K562 (cell line): ENCODE measurements around the gene KIF1A. TPM values are rescaled to one million over a fixed set of nuclear protein-coding genes. Genes with fewer than 3 reads are reported as not detected.

Experiments
- ATAC-seq: fragments of 200-7000 bp; cut with Tn5 transposase; 3 replicates; pipeline ENCODE4 v1.9.1; 2020; ENCODE audit warnings: moderate library complexity
- BruUV-seq: library from RNA; stranded (reverse); fragments of 400-500 nt; replicated peaks from 2 replicates; lab custom pipeline; 2021; lab: Mats Ljungman, UMichigan
- CTCF ChIA-PET: fragments of 300-600 bp; formaldehyde crosslinking; extraction: SDS; loops from one replicate; lab custom pipeline; 2021; ENCODE audit warnings: low intra/inter-chr PET ratio; lab: Yijun Ruan, JAX
- POLR2A ChIA-PET: fragments of 300-600, 350-650 bp; sonication (Branson Sonifier 250); formaldehyde crosslinking; extraction: SDS; loops from one replicate; lab custom pipeline; 2021; ENCODE audit warnings: antibody characterized with exemption, inconsistent platforms; lab: Yijun Ruan, JAX
- DNase-seq, 4 experiments: peaks; one replicate each; pipeline versions ENCODE4 v3.0.0 to v3.0.0-alpha.2; 2011 to 2018; ENCODE audit warnings: low spot score in 3 of 4, mixed read lengths in 3 of 4; ENCODE audit errors: extremely low read depth in 1 of 4
- FAIRE-seq: peaks from 2 replicates; lab custom pipeline; 2011; peaks lifted over from hg19 to GRCh38; lab: Jason Lieb, UNC
- H2AFZ ChIP-seq: 2 replicates; pipeline ENCODE4 v1.6.0; 2011; ENCODE audit warnings: low read depth, low read length, control low read depth, inconsistent platforms
- H3K27ac ChIP-seq: fragments of 200-600 bp; 3 replicates; pipeline ENCODE4 v1.8.0; 2011; ENCODE audit warnings: low read depth, mild to moderate bottlenecking, control low read depth, inconsistent platforms, low read length, moderate library complexity, mixed read lengths; ENCODE audit errors: extremely low read depth
- H3K27me3 ChIP-seq, 2 experiments: fragments of 300-600 bp in 1 of 2; 2 replicates in 1 of 2; 3 replicates in 1 of 2; pipeline versions ENCODE4 v1.6.0 to v1.8.0; 2011; ENCODE audit warnings: inconsistent platforms in 2 of 2, low read length in 2 of 2, mild to moderate bottlenecking in 1 of 2, mixed read lengths in 1 of 2, moderate library complexity in 1 of 2; ENCODE audit not compliant: control insufficient read depth in 2 of 2, insufficient read depth in 2 of 2
- H3K36me3 ChIP-seq: fragments of 300-600 bp; 3 replicates; pipeline ENCODE4 v1.8.0; 2011; ENCODE audit warnings: mild to moderate bottlenecking, low read length, inconsistent platforms; ENCODE audit not compliant: control insufficient read depth, insufficient read depth
- H3K4me1 ChIP-seq, 2 experiments: fragments of 200-600 bp in 1 of 2; replicated peaks in 1 of 2; 2 replicates in 1 of 2; 3 replicates in 1 of 2; pipeline versions ENCODE4 v1.5.1 to v1.8.0; 2011; ENCODE audit warnings: inconsistent platforms in 2 of 2, low read length in 2 of 2, mild to moderate bottlenecking in 1 of 2, mixed read lengths in 1 of 2, moderate library complexity in 1 of 2; ENCODE audit not compliant: control insufficient read depth in 2 of 2, insufficient read depth in 2 of 2
- H3K4me2 ChIP-seq: 2 replicates; pipeline ENCODE4 v1.6.1; 2011; ENCODE audit warnings: low read length, control low read depth, inconsistent platforms, mixed read lengths; ENCODE audit not compliant: insufficient read depth
- H3K4me3 ChIP-seq: fragments of 200-600 bp; sonication (generic), shearing (Covaris generic); 2 replicates; pipeline ENCODE4 v1.5.1; 2016; ENCODE audit warnings: control low read depth, inconsistent platforms
- H3K79me2 ChIP-seq: fragments of 200-600 bp; 3 replicates; pipeline ENCODE4 v1.8.0; 2011; ENCODE audit warnings: low read length, inconsistent platforms; ENCODE audit not compliant: control insufficient read depth, insufficient read depth
- H3K9ac ChIP-seq, 2 experiments: 2 replicates each; pipeline versions ENCODE4 v1.6.0 to v1.6.1; 2011; ENCODE audit warnings: low read depth in 2 of 2, low read length in 2 of 2, control low read depth in 1 of 2, inconsistent platforms in 1 of 2, mild to moderate bottlenecking in 1 of 2, mixed read lengths in 1 of 2; ENCODE audit not compliant: insufficient read depth in 1 of 2
- H3K9me1 ChIP-seq: one replicate; pipeline ENCODE4 v1.6.0; 2011; ENCODE audit warnings: inconsistent platforms, mild to moderate bottlenecking, low read length, moderate library complexity; ENCODE audit not compliant: control insufficient read depth, insufficient read depth
- H3K9me3 ChIP-seq: replicated peaks from 2 replicates; pipeline ENCODE4 v1.5.1; 2011; ENCODE audit warnings: low read depth, low read length, inconsistent platforms; ENCODE audit not compliant: control insufficient read depth, insufficient read depth
- H4K20me1 ChIP-seq: replicated peaks from 2 replicates; pipeline ENCODE4 v1.6.1; 2011; ENCODE audit warnings: low read length, inconsistent platforms, mixed read lengths; ENCODE audit not compliant: control insufficient read depth, insufficient read depth
- CTCF ChIP-seq, 3 experiments: IDR thresholded peaks in 2 of 3; conservative IDR thresholded peaks in 1 of 3; 2 replicates each; pipeline ENCODE4 v1.5.1; 2011 to 2012; ENCODE audit warnings: low read length in 3 of 3, mild to moderate bottlenecking in 3 of 3, control low read depth in 2 of 3, improper control_type of control experiment in 1 of 3, inconsistent platforms in 1 of 3, low read depth in 1 of 3, mixed read lengths in 1 of 3, moderate library complexity in 1 of 3; ENCODE audit not compliant: insufficient read depth in 2 of 3
- KDM1A ChIP-seq, 2 experiments: fragments of 450-650 bp; IDR thresholded peaks; 2 replicates each; pipeline ENCODE4 v1.6.1; 2016; ENCODE audit warnings: mild to moderate bottlenecking in 2 of 2
- MBD2 ChIP-seq: sonication (generic); IDR thresholded peaks from 2 replicates; pipeline ENCODE4 v1.6.1; 2016; ENCODE audit warnings: low read depth, borderline replicate concordance
- RAD21 ChIP-seq, 2 experiments: fragments of 250-450 bp in 1 of 2; fragments of 450-650 bp in 1 of 2; sonication (Bioruptor Pico) in 1 of 2; formaldehyde crosslinking in 1 of 2; IDR thresholded peaks in 1 of 2; conservative IDR thresholded peaks in 1 of 2; 2 replicates each; pipeline versions ENCODE4 v1.4.0 to v1.8.0; 2020 to 2022; ENCODE audit warnings: mild to moderate bottlenecking in 2 of 2, moderate library complexity in 1 of 2
- SMC3 ChIP-seq: conservative IDR thresholded peaks from 2 replicates; pipeline ENCODE4 v1.6.1; 2011; ENCODE audit warnings: low read depth, low read length, improper control_type of control experiment; ENCODE audit not compliant: insufficient read depth
- THRA ChIP-seq: fragments of 450-650 bp; IDR thresholded peaks from 2 replicates; pipeline ENCODE4 v1.6.1; 2017; ENCODE audit warnings: mild to moderate bottlenecking, moderate library complexity
- ZNF655 ChIP-seq: fragments of 250-450 bp; sonication (Bioruptor Pico); IDR thresholded peaks from 2 replicates; pipeline ENCODE4 v1.5.0; 2021
- WGBS: fragments of 100-300 bp; shearing (Covaris generic); methylation state at CpG from one replicate; pipeline ENCODE4 v1.1.6; 2016; ENCODE audit warnings: low coverage, mixed read lengths; ENCODE audit not compliant: insufficient coverage; ENCODE audit errors: missing lambda C conversion rate; 5-methylcytosine and 5-hydroxymethylcytosine counted together
- in situ Hi-C: fragments of 300-500 bp; cut with MboI; formaldehyde crosslinking; loops from 4 replicates; pipeline ENCODE4 v1.15.0; 2018; ENCODE audit warnings: inconsistent platforms, mixed read lengths
- intact Hi-C: fragments of 100-400 bp; cut with micrococcal nuclease; formaldehyde crosslinking; loops from 2 replicates; pipeline ENCODE4 v1.14.2; 2022
- polyA plus RNA-seq, 8 experiments: library from polyadenylated mRNA; depleted of rRNA in 4 of 8; stranded (reverse) in 5 of 8; unstranded in 3 of 8; fragments of >200 nt; fragmentation: Nextera tagmentation in 2 of 8; fragmentation: Illumina TruSeq in 1 of 8; extraction: Ambion mirVana in 2 of 8; extraction: Trizol in 1 of 8; gene quantifications; 2 replicates each; pipeline versions ENCODE4 v1.2.1 to v1.2.3, GENCODE V29; 2011 to 2014; ENCODE audit warnings: inconsistent platforms in 1 of 8, missing spikeins in 1 of 8
- total RNA-seq, 7 experiments: library from RNA; depleted of rRNA in 6 of 7; stranded (reverse); fragments of >200 nt in 6 of 7; fragmentation: Illumina TruSeq in 2 of 7; extraction: Trizol in 2 of 7; gene quantifications; 2 replicates each; pipeline versions ENCODE4 v1.2.1 to v1.2.3, GENCODE V29; 2011 to 2021; ENCODE audit warnings: low replicate concordance in 1 of 7

Gene KIF1A
- total and polyA plus RNA-seq, 9 of the 15 experiments (the other 6 are each of a cell fraction or from before 2014, with no cell fraction given), result 0.07 to 1.4 (median 0.45) TPM; not detected in 2

- peaks cover 0 to 6% of the 10 kb centered on the region in 2 experiments; a peak in 1 of 5 replicates for H3K27me3 ChIP-seq
- no TSS peak for BruUV-seq
- no peak overlapping the region for H3K9ac ChIP-seq
- no peak overlapping the region for H3K4me3 ChIP-seq
- no peak overlapping the region for H3K4me2 ChIP-seq
- H4K20me1 ChIP-seq, result no peaks in the 10 kb centered on the region
- no peaks in the 10 kb centered on the region for H3K9me3 ChIP-seq
- WGBS, result 0% methylated on average over 3 of the region's 8 CpGs
- H2AFZ ChIP-seq, result no peak overlapping the region
- in situ Hi-C loops, result no loop called here
- POLR2A ChIA-PET, result no interaction called here
- DNase-seq (no peak), ATAC-seq (no peak), FAIRE-seq (no peak)
- TF ChIP-seq KDM1A (IDR thresholded peaks at IDR 0.05) (0 out of 4 replicates have a peak, but pooled peaks of 1 of the 2 experiments have one; percentile 27), THRA (no peak)
- H3K27ac ChIP-seq, result no peak overlapping the region
- CTCF ChIA-PET, result no interaction called here
- peaks cover 0 to 14% of the 10 kb centered on the region in 2 experiments; a peak in 2 of 5 replicates for H3K4me1 ChIP-seq
- H3K36me3 ChIP-seq, result no peaks in the 10 kb centered on the region
- intact Hi-C loops, result no loop called here
- H3K79me2 ChIP-seq, result no peaks in the 10 kb centered on the region
- H3K9me1 ChIP-seq, result no peaks in the 10 kb centered on the region
These were observed 57.8 kb downstream of the KIF1A start for GRCh38 chr2:240762249-240762648.

GRCh38 chr2:240760576-240761246, 59.3 kb downstream of the KIF1A start:
- peak; percentile 66; the same call in 2 of the 3 replicates for ATAC-seq
- no peak overlapping the region for H3K4me3 ChIP-seq
- peak overlapping the region in 1 of 2 experiments; percentile 9; a peak in 1 of 4 replicates for H3K9ac ChIP-seq
- H3K36me3 ChIP-seq, result no peaks in the 10 kb centered on the region
- peaks cover 0 to 10% of the 10 kb centered on the region in 2 experiments; a peak in 1 of 5 replicates for H3K27me3 ChIP-seq
- no TSS peak for BruUV-seq
- H3K9me3 ChIP-seq, result no peaks in the 10 kb centered on the region
- no peak for FAIRE-seq
- ChIA-PET CTCF (no interaction called here), POLR2A (interaction anchor here (0.7 to 1.1 kb wide), 2 partner anchors 12 to 302 kb away, joined by 3 read pairs; no protein-coding TSS in a partner anchor)
- DNase-seq, result peak; percentile 6 to 31 (median 20)
- 4% methylated on average over 8 of the region's 22 CpGs for WGBS
- intact Hi-C loops, result no loop called here
- peaks cover 0 to 18% of the 10 kb centered on the region in 2 experiments; a peak in 2 of 5 replicates for H3K4me1 ChIP-seq
- no peak overlapping the region for H2AFZ ChIP-seq
- H3K27ac ChIP-seq, result no peak overlapping the region
- in situ Hi-C loops, result no loop called here
- H3K9me1 ChIP-seq, result no peaks in the 10 kb centered on the region
- H4K20me1 ChIP-seq, result no peaks in the 10 kb centered on the region
- H3K79me2 ChIP-seq, result no peaks in the 10 kb centered on the region
- H3K4me2 ChIP-seq, result no peak overlapping the region
- TF ChIP-seq CTCF (IDR thresholded peaks at IDR 0.05 in 2 of 3, conservative IDR thresholded peaks at IDR 0.05 in 1 of 3; ENCODE audit: insufficient read depth in 2 of 3, low read depth in 1 of 3, low read length in 3 of 3) (peak in 2 of 3 experiments; percentile 23 to 36; a peak in 3 of 6 replicates), SMC3 (0 out of 2 replicates have a peak, but pooled peaks have one; percentile 5), MBD2 (no peak), ZNF655 (CRISPR knock-in tag) (no peak), RAD21 (CRISPR knock-in tag; conservative IDR thresholded peaks at IDR 0.05 in 1 of 2, IDR thresholded peaks at IDR 0.05 in 1 of 2) (peak in 1 of 2 experiments; percentile 27; a peak in 2 of 4 replicates)
